Adrenal gland (tissue), 12 donors: ENCODE measurements around the gene PROK1. TPM values are rescaled to one million over a fixed set of nuclear protein-coding genes. Genes with fewer than 3 reads are reported as not detected.

Source experiments
- DNase-seq, 7 donors: peaks; one replicate each; pipeline ENCODE4 v3.0.0-alpha.2; 2019 to 2020
- H3K27ac ChIP-seq, 5 donors: fragments of 200-600 bp; sonication (generic) in 4 of 5; 1 replicate in 3 of 5; 2 replicates in 2 of 5; pipeline versions ENCODE4 v1.5.1 to v1.8.0; 2016 to 2020; ENCODE audit warnings: mild to moderate bottlenecking in 1 of 5
- H3K27me3 ChIP-seq: fragments of 200-600 bp; 2 replicates; pipeline ENCODE4 v1.8.0; 2021
- H3K36me3 ChIP-seq, 2 donors: fragments of 200-600 bp; replicated peaks in 1 of 2; 1 replicate in 1 of 2; 2 replicates in 1 of 2; pipeline versions ENCODE4 v1.5.1 to v1.8.0; 2018 to 2022
- H3K4me1 ChIP-seq, 2 donors: fragments of 200-600 bp; replicated peaks in 1 of 2; 1 replicate in 1 of 2; 2 replicates in 1 of 2; pipeline versions ENCODE4 v1.5.1 to v1.8.0; 2018 to 2021
- H3K4me3 ChIP-seq, 4 donors: fragments of 200-600 bp; sonication (generic) in 3 of 4; one replicate each; pipeline ENCODE4 v1.5.1; 2016 to 2018
- H3K9me3 ChIP-seq, 3 donors: fragments of 200-600 bp; sonication (generic) in 1 of 3; replicated peaks in 1 of 3; 1 replicate in 2 of 3; 2 replicates in 1 of 3; pipeline versions ENCODE4 v1.5.1 to v1.8.0; 2016 to 2021
- CTCF ChIP-seq, 6 experiments: fragments of 450-650 bp in 4 of 6; fragments of 200-600 bp in 2 of 6; sonication (generic) in 1 of 6; IDR thresholded peaks; 1 replicate in 5 of 6; 2 replicates in 1 of 6; pipeline versions ENCODE4 v1.5.1 to v1.8.0; 2016 to 2021; ENCODE audit warnings: antibody characterized with exemption in 6 of 6, mild to moderate bottlenecking in 2 of 6, moderate library complexity in 1 of 6
- POLR2A ChIP-seq, 2 donors: fragments of 450-650 bp; IDR thresholded peaks; one replicate each; pipeline ENCODE4 v1.6.1; 2017; ENCODE audit warnings: antibody characterized with exemption in 2 of 2, mild to moderate bottlenecking in 2 of 2, moderate library complexity in 1 of 2
- WGBS, 4 donors: extraction: QIAGEN DNeasy Blood & Tissue Kit in 2 of 4; methylation state at CpG; one replicate each; pipeline versions ENCODE4 v1.1.5 to v1.1.7; 2013 to 2017; 5-methylcytosine and 5-hydroxymethylcytosine counted together
- intact Hi-C, 2 donors: fragments of 100-400 bp; cut with DNase I; formaldehyde crosslinking; loops; one replicate each; pipeline versions ENCODE4 v1.14.1 to v1.15.0; 2022 to 2023
- polyA plus RNA-seq, 3 donors: library from polyadenylated mRNA; stranded (reverse); fragments of 200-250 nt in 2 of 3; fragments of 350-450 nt in 1 of 3; fragmentation: Illumina TruSeq in 1 of 3; extraction: RNeasy Lipid Tissue Mini Kit (QIAGEN cat#74804) in 1 of 3; gene quantifications; one replicate each; pipeline ENCODE4 v1.2.3, GENCODE V29; 2013 to 2014
- total RNA-seq, 9 donors: library from RNA; depleted of rRNA in 4 of 9; stranded (reverse); fragments of >200 nt in 4 of 9; fragments of 120-200 nt in 1 of 9; fragmentation: NEBNext Ultra II Directional in 1 of 9; extraction: Animal tissue kit (Norgen Biotek cat#: 25700) in 1 of 9; gene quantifications; one replicate each; pipeline versions ENCODE4 v1.1.0 to v1.2.4, GENCODE V29; 2013 to 2023
- donor health status: healthy with polysubstance abuse.
- donor health status: Bipolar disorder and iron deficiency.
- donor health status: DM: yes; HTN: yes; CAD: no.
- donor health status: DM: no; HTN: no; CAD: no.
- donor health status: DM: no; HTN: no; CAD: no.
- donor health status: DM: yes; HTN: yes; CAD: no.

The PROK1 gene
- total and polyA plus RNA-seq, 12 donors: 0.76 to 12.9 (median 5.0) TPM; not detected in 1

- Histone ChIP-seq H3K9me3 (no peaks in the 10 kb centered on the region), H3K4me1 (no peaks in the 10 kb centered on the region), H3K27me3 (no peaks in the 10 kb centered on the region), H3K27ac (no peak overlapping the region), H3K36me3 (no peaks in the 10 kb centered on the region), H3K4me3 (no peak overlapping the region)
- no peak for TF ChIP-seq POLR2A (IDR thresholded peaks at IDR 0.05)
- TF ChIP-seq CTCF (IDR thresholded peaks at IDR 0.05): no peak
- intact Hi-C loops: loop anchor here in 1 of 2 donors (5.0 to 10.0 kb wide), 2 partner anchors 50 to 147 kb away; no protein-coding TSS in a partner anchor
- WGBS, 4 donors: 71 to 81% (median 76%) methylated on average over 2 of the region's 2 CpGs
- DNase-seq: no peak
Measured at GRCh38 chr1:110462093-110462492, 11.1 kb downstream of the PROK1 start.

- Histone ChIP-seq H3K4me1 (no peaks in the 10 kb centered on the region), H3K36me3 (no peaks in the 10 kb centered on the region), H3K27me3 (no peaks in the 10 kb centered on the region), H3K27ac (no peak overlapping the region), H3K9me3 (no peaks in the 10 kb centered on the region), H3K4me3 (no peak overlapping the region)
- intact Hi-C loops: loop anchor here in 1 of 2 donors (5.0 to 10.0 kb wide), 2 partner anchors 51 to 148 kb away; no protein-coding TSS in a partner anchor
- TF ChIP-seq POLR2A (IDR thresholded peaks at IDR 0.05): no peak
- TF ChIP-seq CTCF (IDR thresholded peaks at IDR 0.05): peak in 1 of 6 experiments; percentile 10
- DNase-seq: no peak
Measured at GRCh38 chr1:110462964-110463363, 12.0 kb downstream of the PROK1 start.

- intact Hi-C loops: loop anchor here in 1 of 2 donors (5.0 to 10.0 kb wide), 2 partner anchors 51 to 149 kb away; no protein-coding TSS in a partner anchor
- no peak overlapping the region for H3K27ac ChIP-seq
Measured at GRCh38 chr1:110463725-110464124, 12.8 kb downstream of the PROK1 start.

GRCh38 chr1:110464340-110464739 is 13.4 kb downstream of the PROK1 start:
- Histone ChIP-seq H3K4me1 (no peaks in the 10 kb centered on the region), H3K36me3 (no peaks in the 10 kb centered on the region), H3K9me3 (no peaks in the 10 kb centered on the region), H3K27ac (no peak overlapping the region), H3K27me3 (no peaks in the 10 kb centered on the region), H3K4me3 (no peak overlapping the region)
- intact Hi-C loops: loop anchor here in 1 of 2 donors (5.0 to 10.0 kb wide), 2 partner anchors 52 to 150 kb away; no protein-coding TSS in a partner anchor
- no peak for DNase-seq
- no peak for TF ChIP-seq CTCF (IDR thresholded peaks at IDR 0.05)
- no peak for TF ChIP-seq POLR2A (IDR thresholded peaks at IDR 0.05)
- WGBS, 4 donors: 76 to 100% (median 85%) methylated on average over 1 to 2 of the region's 2 CpGs

More at GRCh38 chr1:110463725-110464124, 12.8 kb downstream of the PROK1 start:
- Histone ChIP-seq H3K4me1 (no peaks in the 10 kb centered on the region), H3K9me3 (no peaks in the 10 kb centered on the region), H3K27me3 (no peaks in the 10 kb centered on the region), H3K36me3 (no peaks in the 10 kb centered on the region), H3K4me3 (no peak overlapping the region)
- 84 to 89% (median 87%) methylated on average over 9 of the region's 9 CpGs for WGBS, 4 donors
- DNase-seq: no peak
- TF ChIP-seq CTCF (IDR thresholded peaks at IDR 0.05): no peak
- no peak for TF ChIP-seq POLR2A (IDR thresholded peaks at IDR 0.05)
